ENCODE data around the gene ZNRF2. TPM values are rescaled to one million over a fixed set of nuclear protein-coding genes. Genes with fewer than 3 reads are reported as not detected.

ZNRF2 gene
- total RNA-seq, 1 donor from 2014 or later = 9.3 TPM

- Mint-ChIP-seq H3K4me3 (no peak overlapping the region), H3K9me3 (no peaks in the 10 kb centered on the region), H3K27me3 (ENCODE audit: insufficient read depth) (peaks cover 3% of the 10 kb centered on the region), H3K27ac (no peak overlapping the region), H3K4me1 (ENCODE audit: low read depth) (no peaks in the 10 kb centered on the region), H3K36me3 (ENCODE audit: low read depth) (no peaks in the 10 kb centered on the region)
- intact Hi-C loops (cut with micrococcal nuclease) = no loop called here
- DNase-seq (ENCODE audit: low spot score) = no peak
Measured at GRCh38 chr7:30390736-30391636, 106.6 kb downstream of the ZNRF2 start.

- intact Hi-C loops (cut with micrococcal nuclease) = no loop called here
- Mint-ChIP-seq H3K36me3 (ENCODE audit: low read depth) (no peaks in the 10 kb centered on the region), H3K27ac (no peak overlapping the region), H3K4me1 (ENCODE audit: low read depth) (no peaks in the 10 kb centered on the region), H3K4me3 (no peak overlapping the region), H3K9me3 (no peaks in the 10 kb centered on the region), H3K27me3 (ENCODE audit: insufficient read depth) (peaks cover 3% of the 10 kb centered on the region)
- no peak for DNase-seq (ENCODE audit: low spot score)
Measured at GRCh38 chr7:30391806-30392205, 107.4 kb downstream of the ZNRF2 start.

GRCh38 chr7:30395676-30396075 lies 111.3 kb downstream of the ZNRF2 start:
- Mint-ChIP-seq H3K36me3 (ENCODE audit: low read depth) (no peaks in the 10 kb centered on the region), H3K4me1 (ENCODE audit: low read depth) (no peaks in the 10 kb centered on the region), H3K27ac (no peak overlapping the region), H3K9me3 (no peaks in the 10 kb centered on the region), H3K27me3 (ENCODE audit: insufficient read depth) (peaks cover 5% of the 10 kb centered on the region), H3K4me3 (no peak overlapping the region)
- DNase-seq (ENCODE audit: low spot score) = no peak
- intact Hi-C loops (cut with micrococcal nuclease) = no loop called here

- Mint-ChIP-seq H3K27ac (no peak overlapping the region), H3K9me3 (no peaks in the 10 kb centered on the region), H3K36me3 (ENCODE audit: low read depth) (no peaks in the 10 kb centered on the region), H3K4me3 (no peak overlapping the region), H3K27me3 (ENCODE audit: insufficient read depth) (peaks cover 5% of the 10 kb centered on the region), H3K4me1 (ENCODE audit: low read depth) (peaks cover 2% of the 10 kb centered on the region)
- intact Hi-C loops (cut with micrococcal nuclease) = no loop called here
- no peak for DNase-seq (ENCODE audit: low spot score)
Measured at GRCh38 chr7:30396389-30396788, 112.0 kb downstream of the ZNRF2 start.

- H3K9me3 Mint-ChIP-seq = no peaks in the 10 kb centered on the region
Measured at GRCh38 chr7:30403477-30403876, 119.1 kb downstream of the ZNRF2 start.

GRCh38 chr7:30405179-30405578 lies 120.8 kb downstream of the ZNRF2 start:
- Mint-ChIP-seq H3K9me3 (no peaks in the 10 kb centered on the region), H3K4me3 (no peak overlapping the region), H3K27me3 (ENCODE audit: insufficient read depth) (no peaks in the 10 kb centered on the region), H3K27ac (no peak overlapping the region), H3K4me1 (ENCODE audit: low read depth) (peaks cover 8% of the 10 kb centered on the region), H3K36me3 (ENCODE audit: low read depth) (peaks cover 7% of the 10 kb centered on the region)
- intact Hi-C loops (cut with micrococcal nuclease) = no loop called here
- DNase-seq (ENCODE audit: low spot score) = no peak

More at GRCh38 chr7:30403477-30403876, 119.1 kb downstream of the ZNRF2 start:
- no peak for DNase-seq (ENCODE audit: low spot score)
- Mint-ChIP-seq H3K4me3 (no peak overlapping the region), H3K27ac (no peak overlapping the region), H3K36me3 (ENCODE audit: low read depth) (peaks cover 7% of the 10 kb centered on the region), H3K27me3 (ENCODE audit: insufficient read depth) (peaks cover 1% of the 10 kb centered on the region), H3K4me1 (ENCODE audit: low read depth) (peaks cover 8% of the 10 kb centered on the region)
- intact Hi-C loops (cut with micrococcal nuclease) = no loop called here

GRCh38 chr7:30406664-30407425 lies 122.4 kb downstream of the ZNRF2 start:
- Mint-ChIP-seq H3K4me1 (ENCODE audit: low read depth) (peaks cover 2% of the 10 kb centered on the region), H3K4me3 (no peak overlapping the region), H3K36me3 (ENCODE audit: low read depth) (peaks cover 7% of the 10 kb centered on the region), H3K27me3 (ENCODE audit: insufficient read depth) (no peaks in the 10 kb centered on the region), H3K9me3 (no peaks in the 10 kb centered on the region), H3K27ac (no peak overlapping the region)
- no peak for DNase-seq (ENCODE audit: low spot score)
- intact Hi-C loops (cut with micrococcal nuclease) = no loop called here

GRCh38 chr7:30411173-30411572 lies 126.8 kb downstream of the ZNRF2 start:
- DNase-seq (ENCODE audit: low spot score) = no peak
- no peaks in the 10 kb centered on the region for H3K27me3 Mint-ChIP-seq (ENCODE audit: insufficient read depth)
- peaks cover 9% of the 10 kb centered on the region for H3K9me3 Mint-ChIP-seq
- no peaks in the 10 kb centered on the region for H3K4me1 Mint-ChIP-seq (ENCODE audit: low read depth)
- no peaks in the 10 kb centered on the region for H3K36me3 Mint-ChIP-seq (ENCODE audit: low read depth)
- no peak overlapping the region for H3K4me3 Mint-ChIP-seq
- intact Hi-C loops (cut with micrococcal nuclease) = no loop called here
- no peak overlapping the region for H3K27ac Mint-ChIP-seq

- H3K4me1 Mint-ChIP-seq (ENCODE audit: low read depth) = no peaks in the 10 kb centered on the region
- intact Hi-C loops (cut with micrococcal nuclease) = loop anchor here (2.0 kb wide), 2 partner anchors 127 to 247 kb away; partner anchors contain the start of gene ZNRF2
- DNase-seq (ENCODE audit: low spot score) = no peak
- H3K4me3 Mint-ChIP-seq = no peak overlapping the region
- no peaks in the 10 kb centered on the region for H3K27me3 Mint-ChIP-seq (ENCODE audit: insufficient read depth)
- no peaks in the 10 kb centered on the region for H3K36me3 Mint-ChIP-seq (ENCODE audit: low read depth)
- no peak overlapping the region for H3K27ac Mint-ChIP-seq
- peaks cover 9% of the 10 kb centered on the region for H3K9me3 Mint-ChIP-seq
Measured at GRCh38 chr7:30411897-30412296, 127.5 kb downstream of the ZNRF2 start.

- H3K4me1 Mint-ChIP-seq (ENCODE audit: low read depth) = no peaks in the 10 kb centered on the region
- H3K9me3 Mint-ChIP-seq = peaks cover 9% of the 10 kb centered on the region
- intact Hi-C loops (cut with micrococcal nuclease) = loop anchor here (1.0 to 2.0 kb wide), 3 partner anchors 128 to 248 kb away; partner anchors contain the start of gene ZNRF2
- H3K27me3 Mint-ChIP-seq (ENCODE audit: insufficient read depth) = no peaks in the 10 kb centered on the region
- no peak for DNase-seq (ENCODE audit: low spot score)
- H3K36me3 Mint-ChIP-seq (ENCODE audit: low read depth) = no peaks in the 10 kb centered on the region
- H3K4me3 Mint-ChIP-seq = no peak overlapping the region
- no peak overlapping the region for H3K27ac Mint-ChIP-seq
Measured at GRCh38 chr7:30412782-30413504, 128.5 kb downstream of the ZNRF2 start.

- Mint-ChIP-seq H3K27me3 (ENCODE audit: insufficient read depth) (no peaks in the 10 kb centered on the region), H3K9me3 (peaks cover 9% of the 10 kb centered on the region), H3K36me3 (ENCODE audit: low read depth) (no peaks in the 10 kb centered on the region), H3K27ac (no peak overlapping the region), H3K4me1 (ENCODE audit: low read depth) (no peaks in the 10 kb centered on the region), H3K4me3 (no peak overlapping the region)
- DNase-seq (ENCODE audit: low spot score) = no peak
- intact Hi-C loops (cut with micrococcal nuclease) = loop anchor here (1.0 to 2.0 kb wide), 3 partner anchors 129 to 249 kb away; partner anchors contain the start of gene ZNRF2
Measured at GRCh38 chr7:30413864-30414263, 129.5 kb downstream of the ZNRF2 start.

Data from activated T-helper 1 cell treated with anti-CD3 and anti-CD28 coated beads, Interleukin-12 subunit alpha, Interleukin-12 subunit beta, Interleukin-2, Interleukin-4 antibody, amounts not matched to agents 30 ng/mL and 10 ng/mL and 1 ng/mL, durations not matched to agents 14 hours and 24 hours and 36 hours (primary cell).